H1 (cell line): Measurements from ENCODE around the gene CEP78. TPM values are rescaled to one million over a fixed set of nuclear protein-coding genes. Genes with fewer than 3 reads are reported as not detected.

Experiments
- CTCF ChIA-PET: fragments of 300-600 bp; sonication (Branson Sonifier 250); formaldehyde crosslinking; loops from one replicate; lab custom pipeline; 2021; ENCODE audit not compliant: partially characterized antibody; lab: Charles Lee
- POLR2A ChIA-PET: fragments of 300-600 bp; sonication (Branson Sonifier 250); formaldehyde crosslinking; loops from one replicate; lab custom pipeline; 2021; ENCODE audit warnings: inconsistent platforms; ENCODE audit not compliant: partially characterized antibody; lab: Charles Lee
- DNase-seq, 2 experiments: peaks; one replicate each; pipeline versions ENCODE4 v3.0.0 to v3.0.0-alpha.2; 2010 to 2022; ENCODE audit warnings: low spot score in 2 of 2, low read depth in 1 of 2, mixed read lengths in 1 of 2
- FAIRE-seq: peaks from 2 replicates; lab custom pipeline; 2011; peaks lifted over from hg19 to GRCh38; lab: Jason Lieb, UNC
- H2AFZ ChIP-seq: 2 replicates; pipeline ENCODE4 v1.8.1; 2012; ENCODE audit warnings: low read length, inconsistent platforms
- H2AK5ac ChIP-seq: 2 replicates; pipeline ENCODE4 v1.6.1; 2013; ENCODE audit warnings: low read depth, low read length
- H2BK120ac ChIP-seq: replicated peaks from 2 replicates; pipeline ENCODE3; 2013; ENCODE audit warnings: low read depth, low read length, inconsistent platforms
- H2BK12ac ChIP-seq: 2 replicates; pipeline ENCODE4 v1.6.1; 2013; ENCODE audit warnings: low read depth, low read length
- H2BK15ac ChIP-seq: 2 replicates; pipeline ENCODE4 v1.6.1; 2013; ENCODE audit warnings: low read length
- H2BK20ac ChIP-seq: 2 replicates; pipeline ENCODE4 v1.6.1; 2013; ENCODE audit warnings: low read length
- H2BK5ac ChIP-seq: 2 replicates; pipeline ENCODE4 v1.6.1; 2013; ENCODE audit warnings: low read depth, low read length
- H3K14ac ChIP-seq: 2 replicates; pipeline ENCODE4 v1.6.1; 2013; ENCODE audit warnings: inconsistent platforms; ENCODE audit not compliant: insufficient read length
- H3K18ac ChIP-seq: 2 replicates; pipeline ENCODE4 v1.6.1; 2013; ENCODE audit warnings: low read length; ENCODE audit errors: extremely low read depth
- H3K23ac ChIP-seq: 2 replicates; pipeline ENCODE4 v1.6.1; 2013; ENCODE audit warnings: inconsistent platforms; ENCODE audit not compliant: insufficient read length
- H3K23me2 ChIP-seq: 2 replicates; pipeline ENCODE4 v1.6.1; 2013; ENCODE audit warnings: low read depth, low read length
- H3K27ac ChIP-seq: 2 replicates; pipeline ENCODE4 v1.6.1; 2011; ENCODE audit warnings: low read depth, low read length, inconsistent platforms
- H3K27me3 ChIP-seq, 4 experiments: replicated peaks in 1 of 4; 1 replicate in 1 of 4; 2 replicates in 3 of 4; pipeline versions ENCODE4 v1.6.1 to v1.8.1; 2011 to 2013; ENCODE audit warnings: low read length in 3 of 4, mild to moderate bottlenecking in 3 of 4, inconsistent platforms in 2 of 4, mixed read lengths in 2 of 4, moderate library complexity in 1 of 4; ENCODE audit not compliant: control insufficient read depth in 3 of 4, insufficient read depth in 3 of 4; ENCODE audit errors: extremely low read depth in 1 of 4
- H3K36me3 ChIP-seq, 4 experiments: 2 replicates each; pipeline versions ENCODE4 v1.6.1 to v1.8.1; 2011 to 2013; ENCODE audit warnings: mild to moderate bottlenecking in 4 of 4, low read length in 3 of 4, moderate library complexity in 2 of 4, control low read depth in 1 of 4, inconsistent platforms in 1 of 4; ENCODE audit not compliant: insufficient read depth in 4 of 4, control insufficient read depth in 2 of 4
- H3K4ac ChIP-seq: replicated peaks from 2 replicates; pipeline ENCODE3; 2013; ENCODE audit warnings: low read length, low read depth, mixed read lengths, inconsistent platforms; ENCODE audit not compliant: insufficient read length
- H3K4me1 ChIP-seq, 4 experiments: replicated peaks in 1 of 4; 1 replicate in 1 of 4; 2 replicates in 3 of 4; pipeline versions ENCODE4 v1.6.1 to v1.8.1; 2011 to 2013; ENCODE audit warnings: low read length in 3 of 4, inconsistent platforms in 2 of 4, mixed read lengths in 1 of 4; ENCODE audit not compliant: insufficient read depth in 4 of 4, control insufficient read depth in 3 of 4
- H3K4me2 ChIP-seq, 2 experiments: 2 replicates each; pipeline versions ENCODE4 v1.6.1 to v1.8.1; 2011 to 2013; ENCODE audit warnings: low read depth in 2 of 2, low read length in 2 of 2, control low read depth in 1 of 2, inconsistent platforms in 1 of 2, mild to moderate bottlenecking in 1 of 2; ENCODE audit not compliant: insufficient read depth in 1 of 2
- H3K4me3 ChIP-seq, 4 experiments: fragments of 200-600, 300-600 bp in 1 of 4; sonication (generic), shearing (Covaris generic), sonication (Bioruptor Twin) in 1 of 4; 2 replicates each; pipeline versions ENCODE4 v1.5.1 to v1.8.1; 2011 to 2016; ENCODE audit warnings: low read length in 4 of 4, low read depth in 3 of 4, control low read depth in 2 of 4, inconsistent platforms in 2 of 4, mild to moderate bottlenecking in 2 of 4, mixed read lengths in 1 of 4, moderate library complexity in 1 of 4; ENCODE audit not compliant: insufficient read depth in 2 of 4; ENCODE audit errors: extremely low read depth in 1 of 4
- H3K56ac ChIP-seq: replicated peaks from 2 replicates; pipeline ENCODE3; 2013; ENCODE audit warnings: low read depth, mild to moderate bottlenecking, mixed read lengths, low read length, inconsistent platforms; ENCODE audit not compliant: insufficient read length
- H3K79me1 ChIP-seq: 2 replicates; pipeline ENCODE4 v1.6.1; 2013; ENCODE audit warnings: low read depth, low read length, control low read depth
- H3K79me2 ChIP-seq, 2 experiments: 2 replicates each; pipeline versions ENCODE4 v1.6.1 to v1.8.1; 2012 to 2013; ENCODE audit warnings: low read length in 2 of 2, mild to moderate bottlenecking in 2 of 2, inconsistent platforms in 1 of 2; ENCODE audit not compliant: insufficient read depth in 2 of 2, control insufficient read depth in 1 of 2
- H3K9ac ChIP-seq, 4 experiments: replicated peaks in 1 of 4; 1 replicate in 1 of 4; 2 replicates in 3 of 4; pipeline versions ENCODE4 v1.6.1 to v1.8.1; 2011 to 2013; ENCODE audit warnings: low read depth in 3 of 4, low read length in 3 of 4, control low read depth in 2 of 4, mild to moderate bottlenecking in 2 of 4, moderate library complexity in 2 of 4, inconsistent platforms in 1 of 4; ENCODE audit errors: extremely low read depth in 1 of 4
- H3K9me3 ChIP-seq, 2 experiments: 2 replicates each; pipeline versions ENCODE4 v1.6.1 to v1.8.1; 2012 to 2013; ENCODE audit warnings: mild to moderate bottlenecking in 2 of 2, moderate library complexity in 2 of 2, control low read depth in 1 of 2, inconsistent platforms in 1 of 2, low read depth in 1 of 2, low read length in 1 of 2, mixed read lengths in 1 of 2; ENCODE audit not compliant: insufficient read depth in 2 of 2
- H4K20me1 ChIP-seq, 2 experiments: replicated peaks in 1 of 2; 2 replicates each; pipeline versions ENCODE3 to v1.8.1; 2011 to 2013; ENCODE audit warnings: inconsistent platforms in 2 of 2, low read length in 2 of 2, mild to moderate bottlenecking in 1 of 2; ENCODE audit not compliant: insufficient read depth in 2 of 2, control insufficient read depth in 1 of 2
- H4K5ac ChIP-seq: 2 replicates; pipeline ENCODE4 v1.6.1; 2013; ENCODE audit warnings: low read length, low read depth, mixed read lengths, inconsistent platforms; ENCODE audit not compliant: insufficient read length
- H4K8ac ChIP-seq: 2 replicates; pipeline ENCODE4 v1.8.0; 2013; ENCODE audit warnings: mild to moderate bottlenecking, moderate library complexity, low read length, inconsistent platforms; ENCODE audit not compliant: insufficient read depth; ENCODE audit errors: extremely low read depth
- H4K91ac ChIP-seq: replicated peaks from 2 replicates; pipeline ENCODE3; 2013; ENCODE audit warnings: low read length, mixed read lengths, inconsistent platforms; ENCODE audit not compliant: insufficient read length
- EGR1 ChIP-seq: IDR thresholded peaks from 2 replicates; pipeline ENCODE4 v1.6.1; 2011; ENCODE audit warnings: low read depth, low read length, borderline replicate concordance
- JUND ChIP-seq: IDR thresholded peaks from 2 replicates; pipeline ENCODE4 v1.6.1; 2011; ENCODE audit warnings: mild to moderate bottlenecking, improper control_type of control experiment, low read length
- KDM1A ChIP-seq: fragments of 200-600, 300-600 bp; sonication (generic); IDR thresholded peaks from 2 replicates; pipeline ENCODE4 v1.7.1; 2016; ENCODE audit warnings: mild to moderate bottlenecking, low read length, borderline replicate concordance
- SRF ChIP-seq: IDR thresholded peaks from 2 replicates; pipeline ENCODE4 v1.6.1; 2011; ENCODE audit warnings: mild to moderate bottlenecking, low read depth, low read length, moderate library complexity
- WGBS, 2 experiments: shearing (Covaris generic) in 1 of 2; methylation state at CpG; one replicate each; pipeline versions ENCODE4 v1.1.6 to v1.1.7; 2013 to 2015; ENCODE audit warnings: low lambda C conversion rate in 2 of 2, mixed read lengths in 2 of 2, inconsistent platforms in 1 of 2, low coverage in 1 of 2, missing lambda C conversion rate in 1 of 2; ENCODE audit not compliant: insufficient replicate concordance in 2 of 2, insufficient coverage in 1 of 2, insufficient read length in 1 of 2; ENCODE audit errors: extremely low coverage in 1 of 2, missing lambda C conversion rate in 1 of 2; 5-methylcytosine and 5-hydroxymethylcytosine counted together
- polyA plus RNA-seq, 7 experiments: library from polyadenylated mRNA; depleted of rRNA in 3 of 7; stranded (reverse) in 5 of 7; unstranded in 2 of 7; fragments of >200 nt in 5 of 7; fragments of 200-250 nt in 2 of 7; gene quantifications; 1 replicate in 5 of 7; 2 replicates in 1 of 7; 4 replicates in 1 of 7; pipeline versions ENCODE4 v1.2.1 to v1.2.3, GENCODE V29; 2011 to 2013; ENCODE audit warnings: missing spikeins in 2 of 7, mixed read lengths in 2 of 7
- total RNA-seq: library from RNA; stranded (reverse); fragmentation: NEBNext Ultra II Directional; extraction: Animal tissue kit (Norgen Biotek cat#: 25700); gene quantifications from 2 replicates; pipeline ENCODE4 v1.2.1, GENCODE V29; 2021

CEP78 gene
- total and polyA plus RNA-seq, 2 of the 8 experiments (the other 6 are each of a cell fraction or from before 2014, with no cell fraction given): 10.3 to 40.9 TPM

DNA sequence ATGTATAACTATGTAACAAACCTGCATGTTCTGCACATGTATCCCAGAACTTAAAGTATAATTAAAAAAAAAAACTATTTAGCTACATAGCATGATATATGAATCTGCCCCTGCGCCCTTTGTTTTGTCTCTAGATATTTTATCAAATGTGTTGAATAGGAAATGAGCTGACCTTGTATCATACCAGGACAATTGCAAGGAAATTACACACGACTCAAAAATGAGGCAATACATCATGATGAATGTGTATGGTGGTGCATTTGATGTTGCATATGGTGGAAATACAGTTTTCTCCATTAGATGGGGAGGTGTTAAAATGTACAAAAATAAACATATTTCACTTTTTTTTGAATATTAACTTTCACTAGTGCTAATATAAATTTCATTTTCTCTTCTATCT, 28.6 kb upstream of the CEP78 start:
- ChIA-PET POLR2A (interaction anchor here (0.6 kb wide), 1 partner anchor 95 kb away, joined by 3 read pairs; no protein-coding TSS in a partner anchor), CTCF (interaction anchor here (1.4 kb wide), 1 partner anchor 10 kb away, joined by 6 read pairs; no protein-coding TSS in a partner anchor)
- 80% methylated on average over 2 of the region's 2 CpGs; no CpG with 5 or more reads in 1 of the 2 experiments for WGBS, 2 experiments
- Histone ChIP-seq H3K79me2 (no peaks in the 10 kb centered on the region), H3K4me1 (no peaks in the 10 kb centered on the region), H4K5ac (no peak overlapping the region), H2BK120ac (no peak overlapping the region), H4K20me1 (no peaks in the 10 kb centered on the region), H3K9ac (no peak overlapping the region), H2BK20ac (no peak overlapping the region), H2AFZ (no peak overlapping the region), H4K91ac (no peak overlapping the region), H3K4me3 (no peak overlapping the region), H2BK12ac (no peak overlapping the region), H3K4ac (no peak overlapping the region), H3K27me3 (no peaks in the 10 kb centered on the region), H2AK5ac (no peak overlapping the region), H3K18ac (no peak overlapping the region), H3K79me1 (no peaks in the 10 kb centered on the region), H3K27ac (no peak overlapping the region), H3K9me3 (no peaks in the 10 kb centered on the region), H3K36me3 (no peaks in the 10 kb centered on the region), H3K56ac (no peak overlapping the region), H3K23ac (no peak overlapping the region), H4K8ac (no peak overlapping the region), H3K23me2 (no peaks in the 10 kb centered on the region), H3K14ac (no peak overlapping the region), H2BK15ac (no peak overlapping the region), H3K4me2 (no peak overlapping the region), H2BK5ac (no peak overlapping the region)
- no peak for FAIRE-seq
- DNase-seq: no peak
- TF ChIP-seq SRF: no peak
- TF ChIP-seq JUND: no peak
- no peak for TF ChIP-seq KDM1A
- TF ChIP-seq EGR1: no peak
